ENCODE results near the gene CPS1.

DNA sequence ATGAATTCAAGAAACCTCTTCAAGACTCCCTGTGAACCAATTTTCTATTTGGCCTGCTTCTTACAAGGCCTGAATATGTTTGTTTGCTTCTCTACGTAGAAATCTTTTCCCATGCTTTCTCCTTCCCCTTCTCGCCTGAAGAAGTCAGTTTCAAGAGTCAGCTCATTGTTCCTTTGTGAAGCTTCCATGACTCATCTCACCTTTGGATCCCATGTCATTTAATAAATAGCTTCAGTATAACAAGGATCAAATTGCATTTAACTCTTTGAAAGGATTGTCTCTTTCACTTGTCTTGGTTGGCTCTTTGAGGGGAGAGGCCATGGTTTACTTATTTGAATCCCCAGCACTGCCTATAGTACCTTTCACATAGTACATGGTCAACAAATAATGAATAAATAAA, 28.4 kb downstream of the CPS1 start:
- TF ChIP-seq, protein P1, sequence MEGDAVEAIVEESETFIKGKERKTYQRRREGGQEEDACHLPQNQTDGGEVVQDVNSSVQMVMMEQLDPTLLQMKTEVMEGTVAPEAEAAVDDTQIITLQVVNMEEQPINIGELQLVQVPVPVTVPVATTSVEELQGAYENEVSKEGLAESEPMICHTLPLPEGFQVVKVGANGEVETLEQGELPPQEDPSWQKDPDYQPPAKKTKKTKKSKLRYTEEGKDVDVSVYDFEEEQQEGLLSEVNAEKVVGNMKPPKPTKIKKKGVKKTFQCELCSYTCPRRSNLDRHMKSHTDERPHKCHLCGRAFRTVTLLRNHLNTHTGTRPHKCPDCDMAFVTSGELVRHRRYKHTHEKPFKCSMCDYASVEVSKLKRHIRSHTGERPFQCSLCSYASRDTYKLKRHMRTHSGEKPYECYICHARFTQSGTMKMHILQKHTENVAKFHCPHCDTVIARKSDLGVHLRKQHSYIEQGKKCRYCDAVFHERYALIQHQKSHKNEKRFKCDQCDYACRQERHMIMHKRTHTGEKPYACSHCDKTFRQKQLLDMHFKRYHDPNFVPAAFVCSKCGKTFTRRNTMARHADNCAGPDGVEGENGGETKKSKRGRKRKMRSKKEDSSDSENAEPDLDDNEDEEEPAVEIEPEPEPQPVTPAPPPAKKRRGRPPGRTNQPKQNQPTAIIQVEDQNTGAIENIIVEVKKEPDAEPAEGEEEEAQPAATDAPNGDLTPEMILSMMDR (IDR thresholded peaks at IDR 0.05; ENCODE audit: low read length), result no peak
- no peak for TF ChIP-seq EZH2 (IDR thresholded peaks at IDR 0.05; ENCODE audit: borderline replicate concordance, low read length)

Measured in OCI-LY1 (cell line).